Tibial nerve (tissue), 4 donors: ENCODE data around the gene ATP8A1. TPM values are rescaled to one million over a fixed set of nuclear protein-coding genes. Genes with fewer than 3 reads are reported as not detected.

Source experiments
- DNase-seq, 2 donors: peaks; one replicate each; pipeline ENCODE4 v3.0.0-alpha.2; 2019; ENCODE audit warnings: low spot score in 2 of 2
- H3K27ac ChIP-seq, 4 donors: fragments of 200-600 bp; sonication (generic) in 3 of 4; one replicate each; pipeline ENCODE4 v1.5.1; 2017 to 2019; ENCODE audit warnings: mild to moderate bottlenecking in 1 of 4
- H3K27me3 ChIP-seq, 2 donors: fragments of 200-600 bp; sonication (generic) in 1 of 2; one replicate each; pipeline versions ENCODE4 v1.5.1 to v1.6.0; 2017 to 2019
- H3K36me3 ChIP-seq, 3 donors: fragments of 200-600 bp; sonication (generic); one replicate each; pipeline ENCODE4 v1.5.1; 2018 to 2019
- H3K4me1 ChIP-seq, 4 donors: fragments of 200-600 bp; sonication (generic) in 3 of 4; one replicate each; pipeline ENCODE4 v1.5.1; 2017 to 2019
- H3K4me3 ChIP-seq, 4 donors: fragments of 200-600 bp; sonication (generic) in 3 of 4; one replicate each; pipeline ENCODE4 v1.5.1; 2017 to 2019; ENCODE audit warnings: mild to moderate bottlenecking in 1 of 4, moderate library complexity in 1 of 4
- H3K9me3 ChIP-seq, 4 donors: fragments of 200-600 bp; sonication (generic) in 3 of 4; one replicate each; pipeline ENCODE4 v1.5.1; 2017 to 2019
- CTCF ChIP-seq, 5 experiments: fragments of 200-600 bp in 3 of 5; fragments of 450-650 bp in 2 of 5; sonication (generic) in 3 of 5; IDR thresholded peaks; one replicate each; pipeline ENCODE4 v1.5.1; 2016 to 2019; ENCODE audit warnings: antibody characterized with exemption in 5 of 5, mild to moderate bottlenecking in 3 of 5, moderate library complexity in 2 of 5
- EP300 ChIP-seq, 2 donors: sonication (generic); formaldehyde crosslinking; IDR thresholded peaks; one replicate each; pipeline ENCODE4 v1.6.1; 2017; ENCODE audit warnings: antibody characterized with exemption in 2 of 2, mild to moderate bottlenecking in 1 of 2
- POLR2A ChIP-seq, 2 donors: fragments of 450-650 bp; IDR thresholded peaks; one replicate each; pipeline ENCODE4 v1.6.1; 2017; ENCODE audit warnings: antibody characterized with exemption in 2 of 2, mild to moderate bottlenecking in 2 of 2, moderate library complexity in 2 of 2
- WGBS, 2 donors: methylation state at CpG; one replicate each; pipeline ENCODE4 v1.1.5; 2018; 5-methylcytosine and 5-hydroxymethylcytosine counted together
- total RNA-seq, 4 donors: library from RNA; depleted of rRNA; stranded (reverse); fragments of >200 nt; gene quantifications; one replicate each; pipeline ENCODE4 v1.1.0, GENCODE V29; 2016

The ATP8A1 gene
- total RNA-seq, 4 donors from 2014 or later, result 57.9 to 79.7 (median 64.9) TPM

- Histone ChIP-seq H3K9me3 (no peaks in the 10 kb centered on the region), H3K4me3 (no peak overlapping the region), H3K4me1 (peaks cover 0 to 9% (median 0%) of the 10 kb centered on the region in 4 donors), H3K27ac (no peak overlapping the region), H3K36me3 (no peaks in the 10 kb centered on the region), H3K27me3 (no peaks in the 10 kb centered on the region)
- 76 to 78% methylated on average over 7 of the region's 7 CpGs for WGBS, 2 donors
- TF ChIP-seq EP300 (IDR thresholded peaks at IDR 0.05), result no peak
- TF ChIP-seq CTCF (IDR thresholded peaks at IDR 0.05), result no peak
- no peak for TF ChIP-seq POLR2A (IDR thresholded peaks at IDR 0.05)
- DNase-seq, result no peak
These were observed 163.9 kb downstream of the ATP8A1 start for GRCh38 chr4:42492962-42493361.

GRCh38 chr4:42490015-42490414 is 166.9 kb downstream of the ATP8A1 start:
- Histone ChIP-seq H3K9me3 (no peaks in the 10 kb centered on the region), H3K4me3 (no peak overlapping the region), H3K27me3 (no peaks in the 10 kb centered on the region), H3K27ac (no peak overlapping the region), H3K36me3 (no peaks in the 10 kb centered on the region), H3K4me1 (no peaks in the 10 kb centered on the region)
- DNase-seq, result no peak
- no peak for TF ChIP-seq EP300 (IDR thresholded peaks at IDR 0.05)
- no peak for TF ChIP-seq CTCF (IDR thresholded peaks at IDR 0.05)
- TF ChIP-seq POLR2A (IDR thresholded peaks at IDR 0.05), result no peak
- 91 to 92% methylated on average over 3 of the region's 3 CpGs for WGBS, 2 donors

DNA sequence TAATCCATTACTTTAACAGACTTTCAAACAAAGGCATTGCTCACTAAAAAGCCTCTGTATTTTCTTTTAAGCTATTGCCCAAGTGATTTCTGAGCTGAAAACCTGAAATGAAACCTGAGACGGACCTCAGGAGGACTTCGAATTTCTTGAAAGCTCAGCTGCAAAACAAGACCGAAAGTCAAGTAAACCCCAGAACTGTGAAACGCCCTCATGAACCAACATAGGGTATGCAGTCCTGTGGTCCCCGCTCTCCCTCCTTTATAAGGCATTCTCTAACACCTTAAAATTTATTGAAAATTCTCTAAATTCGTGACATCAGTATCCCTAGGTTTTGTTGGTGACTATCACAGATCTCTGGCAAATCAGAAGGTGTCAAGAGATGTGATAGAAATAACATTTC is 167.8 kb downstream of the ATP8A1 start:
- Histone ChIP-seq H3K9me3 (no peaks in the 10 kb centered on the region), H3K27ac (no peak overlapping the region), H3K4me1 (peaks cover 0 to under 1% (median 0%) of the 10 kb centered on the region in 4 donors), H3K4me3 (no peak overlapping the region), H3K36me3 (no peaks in the 10 kb centered on the region), H3K27me3 (no peaks in the 10 kb centered on the region)
- DNase-seq, result no peak
- WGBS, 2 donors, result 71 to 79% methylated on average over 6 of the region's 6 CpGs
- TF ChIP-seq CTCF (IDR thresholded peaks at IDR 0.05) (no peak), EP300 (IDR thresholded peaks at IDR 0.05) (no peak), POLR2A (IDR thresholded peaks at IDR 0.05) (no peak)

DNA sequence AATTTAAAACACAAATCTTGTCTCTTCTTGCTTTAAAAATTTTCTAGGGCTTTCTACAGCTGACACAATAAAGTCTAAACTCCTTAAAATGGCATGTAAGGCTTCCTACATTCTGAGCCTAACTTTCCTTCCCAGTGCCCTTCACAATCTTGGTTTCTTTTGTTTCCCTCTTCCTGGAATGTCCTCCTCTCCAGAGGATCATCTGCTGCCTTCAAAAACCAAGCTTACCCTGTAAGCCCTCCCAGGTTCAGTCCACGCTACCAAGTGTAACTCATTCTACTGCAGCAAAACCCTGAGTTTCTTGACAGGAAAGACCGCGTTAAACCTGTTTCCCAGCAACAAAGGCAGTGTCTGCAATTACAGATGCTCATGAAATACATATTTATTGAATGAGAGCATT is 168.4 kb downstream of the ATP8A1 start:
- Histone ChIP-seq H3K27ac (no peak overlapping the region), H3K4me3 (no peak overlapping the region), H3K4me1 (peaks cover 0 to 4% (median 2%) of the 10 kb centered on the region in 4 donors), H3K27me3 (no peaks in the 10 kb centered on the region), H3K9me3 (no peaks in the 10 kb centered on the region), H3K36me3 (no peaks in the 10 kb centered on the region)
- no peak for DNase-seq
- WGBS, 2 donors, result 73 to 82% methylated on average over 3 of the region's 3 CpGs
- no peak for TF ChIP-seq CTCF (IDR thresholded peaks at IDR 0.05)
- no peak for TF ChIP-seq POLR2A (IDR thresholded peaks at IDR 0.05)
- no peak for TF ChIP-seq EP300 (IDR thresholded peaks at IDR 0.05)

GRCh38 chr4:42488114-42488513 is 168.8 kb downstream of the ATP8A1 start:
- no peaks in the 10 kb centered on the region for H3K27me3 ChIP-seq
- H3K36me3 ChIP-seq, result no peaks in the 10 kb centered on the region
- no peak overlapping the region for H3K27ac ChIP-seq
- 92 to 96% methylated on average over 2 of the region's 2 CpGs for WGBS, 2 donors
- peaks cover 0 to 5% (median 2%) of the 10 kb centered on the region in 4 donors for H3K4me1 ChIP-seq
- TF ChIP-seq CTCF (IDR thresholded peaks at IDR 0.05), result no peak
- TF ChIP-seq EP300 (IDR thresholded peaks at IDR 0.05), result no peak
- no peak for TF ChIP-seq POLR2A (IDR thresholded peaks at IDR 0.05)
- no peaks in the 10 kb centered on the region for H3K9me3 ChIP-seq
- H3K4me3 ChIP-seq, result no peak overlapping the region
- DNase-seq, result no peak
